IgD-negative memory B cell (primary cell): ENCODE results near the gene PLPP3. TPM values are rescaled to one million over a fixed set of nuclear protein-coding genes. Genes with fewer than 3 reads are reported as not detected.
A peak's percentile ranks its signal among the peaks of the same experiment; 100 is the strongest.

Experiments used
- H3K27ac Mint-ChIP-seq, 3 donors: one replicate each; pipeline ENCODE4 v1.8.0; 2020 to 2022; ENCODE audit warnings: mild to moderate bottlenecking in 3 of 3, mixed read lengths in 3 of 3, moderate library complexity in 1 of 3
- H3K27me3 Mint-ChIP-seq: one replicate; pipeline ENCODE4 v1.8.0; 2021; ENCODE audit warnings: mixed read lengths
- H3K36me3 Mint-ChIP-seq: one replicate; pipeline ENCODE4 v1.8.0; 2020; ENCODE audit warnings: mild to moderate bottlenecking, mixed read lengths
- H3K4me1 Mint-ChIP-seq, 3 donors: one replicate each; pipeline ENCODE4 v1.8.0; 2020 to 2022; ENCODE audit warnings: mixed read lengths in 3 of 3, mild to moderate bottlenecking in 1 of 3
- H3K4me3 Mint-ChIP-seq, 4 donors: one replicate each; pipeline ENCODE4 v1.8.0; 2020 to 2022; ENCODE audit warnings: mild to moderate bottlenecking in 4 of 4, mixed read lengths in 4 of 4, moderate library complexity in 3 of 4
- H3K9me3 Mint-ChIP-seq, 3 donors: one replicate each; pipeline ENCODE4 v1.8.0; 2020 to 2021; ENCODE audit warnings: mixed read lengths in 3 of 3, mild to moderate bottlenecking in 1 of 3
- polyA plus RNA-seq: library from polyadenylated mRNA; unstranded; fragments of 300-500 nt; fragmentation: Illumina TruSeq; gene quantifications from one replicate; pipeline ENCODE4 v1.2.3, GENCODE V29; 2021

The PLPP3 gene
- polyA plus RNA-seq, 1 donor from 2014 or later, result 2.0 TPM

GRCh38 chr1:56566061-56566744 is 13.2 kb downstream of the PLPP3 start:
- Mint-ChIP-seq H3K4me1 (peaks cover 14 to 24% (median 16%) of the 10 kb centered on the region in 3 donors), H3K27ac (no peak overlapping the region), H3K9me3 (no peaks in the 10 kb centered on the region), H3K27me3 (peaks cover 2% of the 10 kb centered on the region), H3K36me3 (peaks cover 3% of the 10 kb centered on the region), H3K4me3 (no peak overlapping the region)

- no peak overlapping the region for H3K27ac Mint-ChIP-seq
- H3K4me1 Mint-ChIP-seq, result peaks cover 14 to 17% (median 14%) of the 10 kb centered on the region in 3 donors
- peaks cover 2% of the 10 kb centered on the region for H3K27me3 Mint-ChIP-seq
- H3K36me3 Mint-ChIP-seq, result peaks cover 3% of the 10 kb centered on the region
- no peaks in the 10 kb centered on the region for H3K9me3 Mint-ChIP-seq
- H3K4me3 Mint-ChIP-seq, result peak overlapping the region in 1 of 4 donors; percentile 24
Measured at GRCh38 chr1:56564615-56565014, 14.7 kb downstream of the PLPP3 start.

GRCh38 chr1:56563568-56563967 is 15.8 kb downstream of the PLPP3 start:
- Mint-ChIP-seq H3K27me3 (no peaks in the 10 kb centered on the region), H3K4me1 (peaks cover 11 to 17% (median 12%) of the 10 kb centered on the region in 3 donors), H3K27ac (no peak overlapping the region), H3K4me3 (no peak overlapping the region), H3K36me3 (peaks cover 3% of the 10 kb centered on the region), H3K9me3 (no peaks in the 10 kb centered on the region)

GRCh38 chr1:56562891-56563452 is 16.4 kb downstream of the PLPP3 start:
- Mint-ChIP-seq H3K27ac (no peak overlapping the region), H3K4me1 (peaks cover 12 to 17% (median 14%) of the 10 kb centered on the region in 3 donors), H3K36me3 (peaks cover 3% of the 10 kb centered on the region), H3K27me3 (no peaks in the 10 kb centered on the region), H3K4me3 (no peak overlapping the region), H3K9me3 (no peaks in the 10 kb centered on the region)

GRCh38 chr1:56561227-56562019 is 17.9 kb downstream of the PLPP3 start:
- Mint-ChIP-seq H3K9me3 (no peaks in the 10 kb centered on the region), H3K27ac (no peak overlapping the region), H3K4me1 (peaks cover 12 to 19% (median 17%) of the 10 kb centered on the region in 3 donors), H3K4me3 (no peak overlapping the region), H3K27me3 (no peaks in the 10 kb centered on the region), H3K36me3 (peaks cover 3% of the 10 kb centered on the region)

- no peak overlapping the region for H3K27ac Mint-ChIP-seq
- no peaks in the 10 kb centered on the region for H3K27me3 Mint-ChIP-seq
- no peak overlapping the region for H3K4me3 Mint-ChIP-seq
- H3K9me3 Mint-ChIP-seq, result no peaks in the 10 kb centered on the region
- H3K36me3 Mint-ChIP-seq, result no peaks in the 10 kb centered on the region
- peaks cover 7 to 14% (median 10%) of the 10 kb centered on the region in 3 donors for H3K4me1 Mint-ChIP-seq
Measured at GRCh38 chr1:56557746-56558145, 21.6 kb downstream of the PLPP3 start.

GRCh38 chr1:56555448-56555847 is 23.9 kb downstream of the PLPP3 start:
- Mint-ChIP-seq H3K36me3 (peaks cover 1% of the 10 kb centered on the region), H3K27ac (no peak overlapping the region), H3K9me3 (no peaks in the 10 kb centered on the region), H3K4me3 (no peak overlapping the region), H3K27me3 (no peaks in the 10 kb centered on the region), H3K4me1 (peaks cover 7 to 14% (median 7%) of the 10 kb centered on the region in 3 donors)

- Mint-ChIP-seq H3K4me1 (peaks cover 2 to 7% (median 6%) of the 10 kb centered on the region in 3 donors), H3K27me3 (no peaks in the 10 kb centered on the region), H3K36me3 (peaks cover 1% of the 10 kb centered on the region), H3K4me3 (no peak overlapping the region), H3K9me3 (no peaks in the 10 kb centered on the region), H3K27ac (no peak overlapping the region)
Measured at GRCh38 chr1:56553046-56553445, 26.3 kb downstream of the PLPP3 start.

- Mint-ChIP-seq H3K36me3 (peaks cover 1% of the 10 kb centered on the region), H3K9me3 (no peaks in the 10 kb centered on the region), H3K27me3 (no peaks in the 10 kb centered on the region), H3K4me3 (no peak overlapping the region), H3K27ac (no peak overlapping the region), H3K4me1 (peaks cover under 1 to 7% (median 2%) of the 10 kb centered on the region in 3 donors)
Measured at GRCh38 chr1:56552349-56552748, 27.0 kb downstream of the PLPP3 start.

- H3K36me3 Mint-ChIP-seq, result peaks cover 1% of the 10 kb centered on the region
- H3K4me3 Mint-ChIP-seq, result no peak overlapping the region
- H3K27ac Mint-ChIP-seq, result no peak overlapping the region
Measured at GRCh38 chr1:56551691-56552090, 27.7 kb downstream of the PLPP3 start.

GRCh38 chr1:56550859-56551188 is 28.5 kb downstream of the PLPP3 start:
- H3K27ac Mint-ChIP-seq, result no peak overlapping the region
- peaks cover 0 to 4% (median 2%) of the 10 kb centered on the region in 3 donors for H3K4me1 Mint-ChIP-seq
- H3K27me3 Mint-ChIP-seq, result no peaks in the 10 kb centered on the region
- no peak overlapping the region for H3K4me3 Mint-ChIP-seq
- no peaks in the 10 kb centered on the region for H3K9me3 Mint-ChIP-seq
- peaks cover 1% of the 10 kb centered on the region for H3K36me3 Mint-ChIP-seq

More at GRCh38 chr1:56551691-56552090, 27.7 kb downstream of the PLPP3 start:
- H3K4me1 Mint-ChIP-seq, result peaks cover 0 to 7% (median 2%) of the 10 kb centered on the region in 3 donors
- H3K9me3 Mint-ChIP-seq, result no peaks in the 10 kb centered on the region
- H3K27me3 Mint-ChIP-seq, result no peaks in the 10 kb centered on the region

- H3K36me3 Mint-ChIP-seq, result peaks cover 1% of the 10 kb centered on the region
- H3K4me1 Mint-ChIP-seq, result peaks cover 0 to 2% (median 2%) of the 10 kb centered on the region in 3 donors
- no peak overlapping the region for H3K27ac Mint-ChIP-seq
- no peaks in the 10 kb centered on the region for H3K9me3 Mint-ChIP-seq
- H3K4me3 Mint-ChIP-seq, result no peak overlapping the region
- no peaks in the 10 kb centered on the region for H3K27me3 Mint-ChIP-seq
Measured at GRCh38 chr1:56550138-56550858, 29.1 kb downstream of the PLPP3 start.

- Mint-ChIP-seq H3K36me3 (peaks cover 1% of the 10 kb centered on the region), H3K4me1 (peaks cover 0 to 2% (median 0%) of the 10 kb centered on the region in 3 donors), H3K27ac (no peak overlapping the region), H3K9me3 (no peaks in the 10 kb centered on the region), H3K4me3 (no peak overlapping the region), H3K27me3 (no peaks in the 10 kb centered on the region)
Measured at GRCh38 chr1:56548571-56548970, 30.8 kb downstream of the PLPP3 start.

GRCh38 chr1:56547977-56548376 is 31.4 kb downstream of the PLPP3 start:
- Mint-ChIP-seq H3K36me3 (peaks cover 1% of the 10 kb centered on the region), H3K27me3 (no peaks in the 10 kb centered on the region), H3K27ac (no peak overlapping the region), H3K4me3 (no peak overlapping the region), H3K9me3 (no peaks in the 10 kb centered on the region), H3K4me1 (peaks cover 0 to 2% (median 0%) of the 10 kb centered on the region in 3 donors)

GRCh38 chr1:56547473-56547872 is 31.9 kb downstream of the PLPP3 start:
- Mint-ChIP-seq H3K4me3 (no peak overlapping the region), H3K4me1 (peaks cover 0 to 2% (median 0%) of the 10 kb centered on the region in 3 donors), H3K36me3 (no peaks in the 10 kb centered on the region), H3K9me3 (no peaks in the 10 kb centered on the region), H3K27me3 (no peaks in the 10 kb centered on the region), H3K27ac (no peak overlapping the region)
